LNCaP clone FGC (cell line): ENCODE data around the gene HTR3C.

Experiments
- DNase-seq: peaks from one replicate; pipeline ENCODE4 v3.0.0-alpha.2; 2011; ENCODE audit warnings: low read depth
- H3K4me3 ChIP-seq: 2 replicates; pipeline ENCODE4 v1.5.1; 2011; ENCODE audit warnings: mild to moderate bottlenecking, low read depth, low read length, control low read depth
- CTCF ChIP-seq: IDR thresholded peaks from 2 replicates; pipeline ENCODE4 v1.5.1; 2012; ENCODE audit warnings: mild to moderate bottlenecking; ENCODE audit not compliant: control insufficient read depth, insufficient read depth; ENCODE audit errors: extremely low read depth

The HTR3C gene

GRCh38 chr3:184073621-184074020 is 20.8 kb downstream of the HTR3C start:
- H3K4me3 ChIP-seq, result no peak overlapping the region
- no peak for TF ChIP-seq CTCF
- DNase-seq, result no peak

- DNase-seq, result no peak
- H3K4me3 ChIP-seq, result no peak overlapping the region
- no peak for TF ChIP-seq CTCF
Measured at GRCh38 chr3:184075901-184076300, 23.1 kb downstream of the HTR3C start.

GRCh38 chr3:184077881-184078280 is 25.0 kb downstream of the HTR3C start:
- no peak for DNase-seq
- TF ChIP-seq CTCF, result no peak

GRCh38 chr3:184078851-184079250 is 26.0 kb downstream of the HTR3C start:
- DNase-seq, result no peak
- no peak for TF ChIP-seq CTCF
- H3K4me3 ChIP-seq, result no peak overlapping the region

More at GRCh38 chr3:184077881-184078280, 25.0 kb downstream of the HTR3C start:
- no peak overlapping the region for H3K4me3 ChIP-seq

GRCh38 chr3:184081116-184081830 is 28.4 kb downstream of the HTR3C start:
- TF ChIP-seq CTCF, result no peak
- DNase-seq, result no peak
- no peak overlapping the region for H3K4me3 ChIP-seq

- H3K4me3 ChIP-seq, result no peak overlapping the region
- TF ChIP-seq CTCF, result no peak
- no peak for DNase-seq
Measured at GRCh38 chr3:184082034-184082433, 29.2 kb downstream of the HTR3C start.

- TF ChIP-seq CTCF, result no peak
- no peak overlapping the region for H3K4me3 ChIP-seq
- DNase-seq, result no peak
Measured at GRCh38 chr3:184082465-184082864, 29.6 kb downstream of the HTR3C start.
